Esophagus muscularis mucosa (tissue), 4 donors: ENCODE measurements around the gene PDSS2. TPM values are rescaled to one million over a fixed set of nuclear protein-coding genes. Genes with fewer than 3 reads are reported as not detected.
A peak's percentile ranks its signal among the peaks of the same experiment; 100 is the strongest.

Experiments used
- DNase-seq: peaks from one replicate; pipeline ENCODE4 v3.0.0-alpha.2; 2017; ENCODE audit errors: extremely low spot score
- H3K27ac ChIP-seq, 4 donors: fragments of 200-600 bp; sonication (generic); replicated peaks in 1 of 4; 1 replicate in 3 of 4; 2 replicates in 1 of 4; pipeline ENCODE4 v1.5.1; 2016 to 2019; ENCODE audit warnings: mild to moderate bottlenecking in 1 of 4
- H3K27me3 ChIP-seq, 4 donors: fragments of 200-600 bp; sonication (generic); one replicate each; pipeline versions ENCODE4 v1.5.1 to v1.6.0; 2016 to 2019
- H3K36me3 ChIP-seq, 4 donors: fragments of 200-600 bp; sonication (generic); one replicate each; pipeline ENCODE4 v1.5.1; 2016 to 2019
- H3K4me1 ChIP-seq, 4 donors: fragments of 200-600 bp; sonication (generic); one replicate each; pipeline ENCODE4 v1.5.1; 2016 to 2019
- H3K4me3 ChIP-seq, 4 donors: fragments of 200-600 bp; sonication (generic); 1 replicate in 2 of 4; 2 replicates in 2 of 4; pipeline ENCODE4 v1.5.1; 2016 to 2019; ENCODE audit warnings: mild to moderate bottlenecking in 4 of 4, moderate library complexity in 1 of 4
- H3K9me3 ChIP-seq, 4 donors: fragments of 200-600 bp; sonication (generic); 1 replicate in 3 of 4; 2 replicates in 1 of 4; pipeline ENCODE4 v1.5.1; 2016 to 2019
- EP300 ChIP-seq: sonication (generic); formaldehyde crosslinking; IDR thresholded peaks from one replicate; pipeline ENCODE4 v1.6.1; 2017; ENCODE audit warnings: antibody characterized with exemption
- POLR2A ChIP-seq: fragments of 450-650 bp; IDR thresholded peaks from one replicate; pipeline ENCODE4 v1.6.1; 2017; ENCODE audit warnings: antibody characterized with exemption, moderate library complexity, mild to moderate bottlenecking, low read depth
- POLR2AphosphoS5 ChIP-seq, 2 donors: sonication (generic); formaldehyde crosslinking; IDR thresholded peaks; one replicate each; pipeline ENCODE4 v1.6.1; 2017; ENCODE audit warnings: antibody characterized with exemption in 2 of 2
- WGBS: methylation state at CpG from one replicate; pipeline ENCODE4 v1.1.5; 2018; 5-methylcytosine and 5-hydroxymethylcytosine counted together
- intact Hi-C: fragments of 100-400 bp; cut with DNase I; formaldehyde crosslinking; loops from one replicate; pipeline ENCODE4 v1.15.1; 2023
- total RNA-seq, 4 donors: library from RNA; depleted of rRNA; stranded (reverse); fragments of >200 nt; gene quantifications; one replicate each; pipeline versions ENCODE4 v1.1.0 to v1.2.1, GENCODE V29; 2016
- TF ChIP-seq, protein P1 (sequence below), 3 experiments: fragments of 200-600 bp in 2 of 3; fragments of 450-650 bp in 1 of 3; sonication (generic) in 2 of 3; IDR thresholded peaks; one replicate each; pipeline ENCODE4 v1.5.1; 2017 to 2019; ENCODE audit warnings: antibody characterized with exemption in 3 of 3, mild to moderate bottlenecking in 2 of 3, moderate library complexity in 1 of 3

The PDSS2 gene
- total RNA-seq, 4 donors from 2014 or later: 6.6 to 10.8 (median 8.7) TPM

- H3K4me1 ChIP-seq: peaks cover 15 to 25% (median 23%) of the 10 kb centered on the region in 4 donors
- H3K27ac ChIP-seq: peak overlapping the region; percentile 61 to 79 (median 72)
- no peaks in the 10 kb centered on the region for H3K9me3 ChIP-seq
- DNase-seq: no peak
- intact Hi-C loops: loop anchor here (2.0 kb wide), 1 partner anchor 86 kb away; the partner anchor contains the start of gene MTRES1
- H3K4me3 ChIP-seq: peak overlapping the region; percentile 64 to 90 (median 72)
- 1% methylated on average over 67 of the region's 116 CpGs for WGBS
- peaks cover 0 to 26% (median 0%) of the 10 kb centered on the region in 4 donors for H3K27me3 ChIP-seq
- TF ChIP-seq POLR2A: no peak
- TF ChIP-seq, protein P1, sequence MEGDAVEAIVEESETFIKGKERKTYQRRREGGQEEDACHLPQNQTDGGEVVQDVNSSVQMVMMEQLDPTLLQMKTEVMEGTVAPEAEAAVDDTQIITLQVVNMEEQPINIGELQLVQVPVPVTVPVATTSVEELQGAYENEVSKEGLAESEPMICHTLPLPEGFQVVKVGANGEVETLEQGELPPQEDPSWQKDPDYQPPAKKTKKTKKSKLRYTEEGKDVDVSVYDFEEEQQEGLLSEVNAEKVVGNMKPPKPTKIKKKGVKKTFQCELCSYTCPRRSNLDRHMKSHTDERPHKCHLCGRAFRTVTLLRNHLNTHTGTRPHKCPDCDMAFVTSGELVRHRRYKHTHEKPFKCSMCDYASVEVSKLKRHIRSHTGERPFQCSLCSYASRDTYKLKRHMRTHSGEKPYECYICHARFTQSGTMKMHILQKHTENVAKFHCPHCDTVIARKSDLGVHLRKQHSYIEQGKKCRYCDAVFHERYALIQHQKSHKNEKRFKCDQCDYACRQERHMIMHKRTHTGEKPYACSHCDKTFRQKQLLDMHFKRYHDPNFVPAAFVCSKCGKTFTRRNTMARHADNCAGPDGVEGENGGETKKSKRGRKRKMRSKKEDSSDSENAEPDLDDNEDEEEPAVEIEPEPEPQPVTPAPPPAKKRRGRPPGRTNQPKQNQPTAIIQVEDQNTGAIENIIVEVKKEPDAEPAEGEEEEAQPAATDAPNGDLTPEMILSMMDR (IDR thresholded peaks at IDR 0.05): peak; percentile 80 to 96 (median 90)
- TF ChIP-seq POLR2AphosphoS5 (IDR thresholded peaks at IDR 0.05): peak in 1 of 2 donors; percentile 53
- no peak for TF ChIP-seq EP300
- no peaks in the 10 kb centered on the region for H3K36me3 ChIP-seq
Measured at GRCh38 chr6:107114213-107114925, 345.0 kb downstream of the PDSS2 start.

DNA sequence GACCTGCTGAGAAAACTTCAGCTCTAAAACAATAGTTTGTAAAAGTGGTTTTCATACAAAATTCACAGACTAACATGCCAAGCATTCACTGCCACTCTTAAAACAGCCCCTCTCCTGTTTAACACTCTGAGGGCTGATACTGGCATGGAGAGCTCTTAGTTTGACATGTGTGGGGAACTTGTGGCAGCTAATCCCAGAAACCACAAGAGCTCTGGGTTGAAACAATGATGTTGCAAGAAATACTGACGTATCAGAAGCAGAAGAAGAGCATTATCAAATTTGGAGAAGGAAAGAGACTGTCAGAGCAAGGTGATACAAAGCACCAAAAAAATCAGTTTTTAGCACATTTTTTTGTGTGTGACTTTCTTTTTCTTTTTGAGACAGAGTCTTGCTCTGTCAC, 349.2 kb downstream of the PDSS2 start:
- H3K36me3 ChIP-seq: no peaks in the 10 kb centered on the region
- no peak overlapping the region for H3K27ac ChIP-seq
- 75% methylated on average over 1 of the region's 1 CpG for WGBS
- H3K27me3 ChIP-seq: no peaks in the 10 kb centered on the region
- H3K9me3 ChIP-seq: no peaks in the 10 kb centered on the region
- intact Hi-C loops: no loop called here
- no peak overlapping the region for H3K4me3 ChIP-seq
- peaks cover 8 to 9% (median 9%) of the 10 kb centered on the region in 4 donors for H3K4me1 ChIP-seq
- no peak for TF ChIP-seq EP300
- TF ChIP-seq, protein P1 (IDR thresholded peaks at IDR 0.05): no peak
- no peak for TF ChIP-seq POLR2AphosphoS5 (IDR thresholded peaks at IDR 0.05)
- TF ChIP-seq POLR2A: no peak
- DNase-seq: no peak

GRCh38 chr6:107108201-107108890, 351.0 kb downstream of the PDSS2 start:
- no peak overlapping the region for H3K4me3 ChIP-seq
- no peaks in the 10 kb centered on the region for H3K36me3 ChIP-seq
- 93% methylated on average over 17 of the region's 17 CpGs for WGBS
- DNase-seq: no peak
- intact Hi-C loops: no loop called here
- H3K4me1 ChIP-seq: peaks cover 0 to under 1% (median under 1%) of the 10 kb centered on the region in 4 donors
- H3K27me3 ChIP-seq: no peaks in the 10 kb centered on the region
- no peak overlapping the region for H3K27ac ChIP-seq
- H3K9me3 ChIP-seq: no peaks in the 10 kb centered on the region
- TF ChIP-seq POLR2AphosphoS5 (IDR thresholded peaks at IDR 0.05): no peak
- TF ChIP-seq POLR2A: no peak

GRCh38 chr6:107107791-107108190, 351.6 kb downstream of the PDSS2 start:
- no peaks in the 10 kb centered on the region for H3K4me1 ChIP-seq
- H3K9me3 ChIP-seq: no peaks in the 10 kb centered on the region
- H3K4me3 ChIP-seq: no peak overlapping the region
- DNase-seq: no peak
- no peaks in the 10 kb centered on the region for H3K36me3 ChIP-seq
- intact Hi-C loops: no loop called here
- TF ChIP-seq POLR2AphosphoS5 (IDR thresholded peaks at IDR 0.05) (no peak), POLR2A (no peak), EP300 (no peak)
- TF ChIP-seq, protein P1 (IDR thresholded peaks at IDR 0.05): no peak
- no peak overlapping the region for H3K27ac ChIP-seq
- 89% methylated on average over 4 of the region's 4 CpGs for WGBS
- no peaks in the 10 kb centered on the region for H3K27me3 ChIP-seq

- H3K36me3 ChIP-seq: no peaks in the 10 kb centered on the region
- 79% methylated on average over 3 of the region's 3 CpGs for WGBS
- no peaks in the 10 kb centered on the region for H3K9me3 ChIP-seq
- H3K4me1 ChIP-seq: no peaks in the 10 kb centered on the region
- TF ChIP-seq EP300: no peak
- TF ChIP-seq POLR2AphosphoS5 (IDR thresholded peaks at IDR 0.05): no peak
- no peak for TF ChIP-seq POLR2A
- TF ChIP-seq, protein P1 (IDR thresholded peaks at IDR 0.05): no peak
- no peak overlapping the region for H3K27ac ChIP-seq
- intact Hi-C loops: no loop called here
- H3K4me3 ChIP-seq: no peak overlapping the region
- no peak for DNase-seq
- H3K27me3 ChIP-seq: no peaks in the 10 kb centered on the region
Measured at GRCh38 chr6:107106165-107106564, 353.2 kb downstream of the PDSS2 start.
